GM12892 (cell line): ENCODE data around the gene PPIL1.
"Not testable (repeated sequence)": the region's sequence is repeated elsewhere in the genome, so short reads cannot be mapped to it uniquely, and the experiment has no call there.

Source experiments
- POLR2A ChIP-seq: IDR thresholded peaks from 2 replicates; pipeline ENCODE4 v1.6.1; 2011; ENCODE audit warnings: low read depth, low read length, control low read depth
- TAF1 ChIP-seq: IDR thresholded peaks from 2 replicates; pipeline ENCODE4 v1.6.1; 2011; ENCODE audit warnings: low read depth, mild to moderate bottlenecking, control low read depth, low read length, borderline replicate concordance

GRCh38 chr6:36891153-36891552, 16.6 kb upstream of the PPIL1 start:
- not testable (repeated sequence) for TF ChIP-seq TAF1, POLR2A
